PC-9 (cell line): ENCODE data around the gene RGS6. TPM values are rescaled to one million over a fixed set of nuclear protein-coding genes. Genes with fewer than 3 reads are reported as not detected.

Experiments
- BruUV-seq: library from RNA; stranded (reverse); fragments of 400-500 nt; replicated peaks from 2 replicates; lab custom pipeline; 2021; lab: Mats Ljungman, UMichigan
- CTCF ChIA-PET: fragments of 300-600 bp; sonication (Branson Sonifier 250); formaldehyde crosslinking; loops from one replicate; lab custom pipeline; 2022; ENCODE audit warnings: antibody characterized with exemption; lab: Charles Lee
- POLR2A ChIA-PET: fragments of 300-600 bp; sonication (Branson Sonifier 250); formaldehyde crosslinking; loops from one replicate; lab custom pipeline; 2022; ENCODE audit warnings: antibody characterized with exemption; ENCODE audit not compliant: unreplicated experiment; lab: Charles Lee
- DNase-seq, 2 experiments: peaks; one replicate each; pipeline versions ENCODE4 v3.0.0 to v3.0.0-alpha.2; 2015 to 2022; ENCODE audit warnings: mixed read lengths in 1 of 2
- H2AFZ ChIP-seq: fragments of 200-600 bp; sonication (generic); 2 replicates; pipeline ENCODE4 v1.8.1; 2017; ENCODE audit warnings: antibody characterized with exemption
- H3F3A ChIP-seq: fragments of 200-600 bp; sonication (generic); 2 replicates; pipeline ENCODE4 v1.8.1; 2017; ENCODE audit warnings: antibody characterized with exemption, mild to moderate bottlenecking, low read depth; ENCODE audit not compliant: insufficient read depth
- H3K27ac ChIP-seq: fragments of 200-600 bp; sonication (generic); 2 replicates; pipeline ENCODE4 v1.6.1; 2016; ENCODE audit warnings: mixed run types
- H3K27me3 ChIP-seq: fragments of 200-600 bp; sonication (generic); 2 replicates; pipeline ENCODE4 v1.6.1; 2016; ENCODE audit warnings: low read depth, mixed run types; ENCODE audit not compliant: insufficient read depth
- H3K36me3 ChIP-seq: fragments of 200-600 bp; sonication (generic); 2 replicates; pipeline ENCODE4 v1.6.1; 2016; ENCODE audit warnings: low read depth, mixed run types
- H3K4me1 ChIP-seq: fragments of 200-600 bp; sonication (generic); replicated peaks from 2 replicates; pipeline ENCODE4 v1.6.1; 2016; ENCODE audit warnings: mixed run types; ENCODE audit not compliant: insufficient read depth
- H3K4me2 ChIP-seq: fragments of 200-600 bp; sonication (generic); 2 replicates; pipeline ENCODE4 v1.6.1; 2017; ENCODE audit warnings: mixed run types
- H3K4me3 ChIP-seq: fragments of 200-600 bp; sonication (generic); 2 replicates; pipeline ENCODE4 v1.6.1; 2016; ENCODE audit warnings: mixed run types
- H3K79me2 ChIP-seq: fragments of 200-600 bp; sonication (generic); 2 replicates; pipeline ENCODE4 v1.6.1; 2017; ENCODE audit warnings: low read depth, mixed run types
- H3K9me2 ChIP-seq: fragments of 200-600 bp; sonication (generic); 2 replicates; pipeline ENCODE4 v1.8.1; 2017; ENCODE audit warnings: mild to moderate bottlenecking; ENCODE audit not compliant: insufficient read depth
- H3K9me3 ChIP-seq: fragments of 200-600 bp; sonication (generic); 2 replicates; pipeline ENCODE4 v1.8.1; 2016; ENCODE audit warnings: low read depth; ENCODE audit not compliant: insufficient read depth
- H4K20me1 ChIP-seq: fragments of 200-600 bp; sonication (generic); 2 replicates; pipeline ENCODE4 v1.8.1; 2017; ENCODE audit not compliant: insufficient read depth
- EZH2 ChIP-seq: fragments of 200-600 bp; sonication (generic); IDR thresholded peaks from 2 replicates; pipeline ENCODE4 v1.8.0; 2017; ENCODE audit warnings: antibody characterized with exemption, low read depth
- intact Hi-C: fragments of 100-400 bp; cut with micrococcal nuclease; formaldehyde crosslinking; loops from one replicate; pipeline ENCODE4 v1.10.0; 2022; ENCODE audit not compliant: unreplicated experiment
- total RNA-seq: library from RNA; stranded (reverse); gene quantifications from 2 replicates; pipeline ENCODE4 v1.2.3, GENCODE V29; 2021
- TF ChIP-seq, protein P1 (sequence below): fragments of 200-600 bp; sonication (generic); conservative IDR thresholded peaks from 2 replicates; pipeline ENCODE4 v1.6.1; 2017; ENCODE audit warnings: mixed run types, antibody characterized with exemption, mild to moderate bottlenecking, moderate library complexity

Gene RGS6
- total RNA-seq, 1 experiment from 2014 or later, result not detected

DNA sequence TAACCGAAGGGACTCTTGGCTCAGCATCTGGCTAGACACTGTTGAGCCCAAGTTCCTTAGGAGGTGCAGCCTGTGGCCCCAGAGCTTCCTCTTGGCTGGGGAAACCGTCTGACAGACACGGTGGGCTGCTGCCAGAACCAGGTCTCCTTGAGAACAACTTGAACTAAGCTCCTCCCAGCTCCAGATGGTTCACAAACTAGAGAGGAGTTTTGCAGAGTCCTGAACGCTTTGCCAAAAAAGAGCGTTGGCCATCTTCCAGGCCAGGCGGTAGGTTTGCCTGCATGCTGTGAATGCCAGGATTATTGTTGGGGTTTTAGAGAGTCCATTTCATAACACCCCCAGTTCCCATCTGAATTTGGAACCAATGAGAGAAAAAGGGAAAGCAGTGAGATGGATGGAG is 399.8 kb downstream of the RGS6 start:
- no TSS peak for BruUV-seq
- CTCF ChIA-PET, result no interaction called here
- no peak overlapping the region for H3K27ac ChIP-seq
- intact Hi-C loops, result no loop called here
- no peak overlapping the region for H3K4me2 ChIP-seq
- no peaks in the 10 kb centered on the region for H3F3A ChIP-seq
- H3K27me3 ChIP-seq, result peaks cover 36% of the 10 kb centered on the region
- H3K4me3 ChIP-seq, result no peak overlapping the region
- DNase-seq, result no peak
- H3K9me3 ChIP-seq, result no peaks in the 10 kb centered on the region
- POLR2A ChIA-PET, result no interaction called here
- TF ChIP-seq EZH2, result no peak
- TF ChIP-seq, protein P1, sequence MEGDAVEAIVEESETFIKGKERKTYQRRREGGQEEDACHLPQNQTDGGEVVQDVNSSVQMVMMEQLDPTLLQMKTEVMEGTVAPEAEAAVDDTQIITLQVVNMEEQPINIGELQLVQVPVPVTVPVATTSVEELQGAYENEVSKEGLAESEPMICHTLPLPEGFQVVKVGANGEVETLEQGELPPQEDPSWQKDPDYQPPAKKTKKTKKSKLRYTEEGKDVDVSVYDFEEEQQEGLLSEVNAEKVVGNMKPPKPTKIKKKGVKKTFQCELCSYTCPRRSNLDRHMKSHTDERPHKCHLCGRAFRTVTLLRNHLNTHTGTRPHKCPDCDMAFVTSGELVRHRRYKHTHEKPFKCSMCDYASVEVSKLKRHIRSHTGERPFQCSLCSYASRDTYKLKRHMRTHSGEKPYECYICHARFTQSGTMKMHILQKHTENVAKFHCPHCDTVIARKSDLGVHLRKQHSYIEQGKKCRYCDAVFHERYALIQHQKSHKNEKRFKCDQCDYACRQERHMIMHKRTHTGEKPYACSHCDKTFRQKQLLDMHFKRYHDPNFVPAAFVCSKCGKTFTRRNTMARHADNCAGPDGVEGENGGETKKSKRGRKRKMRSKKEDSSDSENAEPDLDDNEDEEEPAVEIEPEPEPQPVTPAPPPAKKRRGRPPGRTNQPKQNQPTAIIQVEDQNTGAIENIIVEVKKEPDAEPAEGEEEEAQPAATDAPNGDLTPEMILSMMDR, result no peak
- H3K79me2 ChIP-seq, result no peaks in the 10 kb centered on the region
- no peaks in the 10 kb centered on the region for H3K36me3 ChIP-seq
- H2AFZ ChIP-seq, result no peak overlapping the region
- H4K20me1 ChIP-seq, result no peaks in the 10 kb centered on the region
- H3K9me2 ChIP-seq, result no peaks in the 10 kb centered on the region
- H3K4me1 ChIP-seq, result no peaks in the 10 kb centered on the region

DNA sequence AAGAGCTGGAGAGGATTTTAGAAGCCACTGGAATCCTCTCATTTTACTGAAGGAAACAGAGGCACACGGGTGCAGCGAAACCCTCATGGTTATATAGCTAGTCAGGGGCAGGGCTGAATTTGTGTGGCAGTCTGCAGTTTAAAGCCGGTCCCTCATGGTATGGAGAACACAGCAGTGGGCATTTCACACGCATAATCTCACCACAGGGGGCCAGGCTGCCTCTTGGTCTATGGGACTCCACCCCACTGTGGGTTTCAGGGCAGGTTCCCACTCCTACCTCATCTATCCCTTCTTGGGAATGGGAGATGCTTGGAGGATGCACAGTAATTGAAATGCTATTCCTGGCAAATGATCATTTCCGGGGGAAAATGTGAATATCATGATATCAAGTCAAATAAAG is 400.6 kb downstream of the RGS6 start:
- no peak overlapping the region for H3K4me2 ChIP-seq
- CTCF ChIA-PET, result no interaction called here
- no peaks in the 10 kb centered on the region for H3K4me1 ChIP-seq
- no peak for DNase-seq
- no peaks in the 10 kb centered on the region for H3K79me2 ChIP-seq
- no peaks in the 10 kb centered on the region for H3K36me3 ChIP-seq
- intact Hi-C loops, result no loop called here
- POLR2A ChIA-PET, result no interaction called here
- H3K4me3 ChIP-seq, result no peak overlapping the region
- H3K9me2 ChIP-seq, result no peaks in the 10 kb centered on the region
- peaks cover 36% of the 10 kb centered on the region for H3K27me3 ChIP-seq
- TF ChIP-seq, protein P1, result no peak
- no peak for TF ChIP-seq EZH2
- H3K27ac ChIP-seq, result no peak overlapping the region
- H2AFZ ChIP-seq, result no peak overlapping the region
- no peaks in the 10 kb centered on the region for H3F3A ChIP-seq
- H4K20me1 ChIP-seq, result no peaks in the 10 kb centered on the region
- BruUV-seq, result no TSS peak
- no peaks in the 10 kb centered on the region for H3K9me3 ChIP-seq

DNA sequence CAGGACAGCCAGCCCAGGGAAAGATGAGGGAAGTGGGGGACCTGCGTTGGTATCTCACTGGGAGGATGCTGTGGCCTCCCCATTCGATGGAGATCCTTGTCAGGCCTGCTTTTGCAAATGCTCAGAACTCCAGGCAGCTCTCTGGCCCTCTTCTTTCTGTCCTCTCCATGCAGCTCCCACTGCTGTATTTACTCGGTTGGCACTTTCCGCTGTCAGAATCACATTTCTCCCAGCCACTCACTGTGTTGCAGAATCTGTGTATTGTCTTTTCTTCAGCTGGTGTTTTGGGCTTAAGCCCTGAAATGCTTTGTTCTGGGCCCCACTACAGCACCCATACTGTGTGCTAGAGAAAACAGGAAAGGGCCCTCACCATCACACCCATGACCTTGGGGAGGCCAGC is 401.1 kb downstream of the RGS6 start:
- no peak for DNase-seq
- TF ChIP-seq EZH2, result no peak
- TF ChIP-seq, protein P1, result no peak
- BruUV-seq, result no TSS peak
- Histone ChIP-seq H3K27ac (no peak overlapping the region), H3K4me1 (no peaks in the 10 kb centered on the region), H2AFZ (no peak overlapping the region), H3K36me3 (no peaks in the 10 kb centered on the region), H3K4me2 (no peak overlapping the region), H3K27me3 (peaks cover 36% of the 10 kb centered on the region), H3F3A (no peaks in the 10 kb centered on the region), H3K79me2 (no peaks in the 10 kb centered on the region), H3K4me3 (no peak overlapping the region), H3K9me3 (no peaks in the 10 kb centered on the region), H3K9me2 (no peaks in the 10 kb centered on the region), H4K20me1 (no peaks in the 10 kb centered on the region)
- ChIA-PET POLR2A (no interaction called here), CTCF (no interaction called here)
- intact Hi-C loops, result no loop called here
